ENCODE data around the gene PXMP4. TPM values are rescaled to one million over a fixed set of nuclear protein-coding genes. Genes with fewer than 3 reads are reported as not detected.

Gene PXMP4
- total RNA-seq, 4 donors from 2014 or later = 3.4 to 11.7 (median 7.6) TPM

DNA sequence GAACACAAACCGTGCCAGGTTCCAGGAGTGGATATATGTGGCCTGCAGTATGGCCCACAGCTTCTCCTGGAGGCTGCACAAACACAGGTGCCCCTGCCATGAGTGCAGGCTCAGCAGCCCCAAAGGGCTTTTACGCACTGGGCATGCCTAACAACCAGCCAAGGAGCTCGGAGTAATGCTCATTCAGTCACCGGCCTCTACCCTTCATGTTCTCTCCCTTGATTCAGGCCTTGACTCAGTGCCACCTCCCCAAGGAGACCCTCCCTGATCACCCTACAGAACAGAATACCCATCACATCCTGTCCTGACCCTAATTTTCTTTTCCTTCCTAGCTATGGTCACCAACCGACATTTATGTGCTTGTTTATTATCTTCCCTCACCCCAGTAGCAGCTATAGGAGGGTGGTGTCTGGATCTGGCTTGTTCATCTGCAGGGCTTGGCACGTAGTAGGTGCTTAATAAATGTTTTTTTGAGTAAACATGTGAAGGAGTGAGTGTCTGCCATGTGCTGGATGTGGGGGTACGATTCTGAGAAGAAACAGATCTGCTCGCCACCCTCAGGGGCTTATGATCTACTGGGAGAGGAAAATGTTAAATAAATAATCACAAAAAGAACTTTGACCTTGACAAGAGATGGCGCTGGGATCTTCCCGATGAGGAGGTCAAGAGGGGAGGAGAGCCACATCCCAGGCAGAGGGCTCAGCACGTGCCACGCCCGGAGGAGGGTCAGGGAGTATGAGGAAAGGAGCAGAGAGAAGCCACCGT, 9.2 kb downstream of the PXMP4 start:
- Histone ChIP-seq H3K27ac (no peak overlapping the region), H3K27me3 (no peaks in the 10 kb centered on the region), H3K36me3 (peaks cover 0 to 85% (median 0%) of the 10 kb centered on the region in 3 donors), H3K4me1 (peaks cover 0 to 8% (median 0%) of the 10 kb centered on the region in 3 donors), H3K9me3 (no peaks in the 10 kb centered on the region), H3K4me3 (no peak overlapping the region)
- WGBS, 2 donors = 80 to 81% methylated on average over 12 to 13 of the region's 14 CpGs
- intact Hi-C loops (cut with DNase I) = no loop called here
- DNase-seq = no peak
- TF ChIP-seq, protein P1, sequence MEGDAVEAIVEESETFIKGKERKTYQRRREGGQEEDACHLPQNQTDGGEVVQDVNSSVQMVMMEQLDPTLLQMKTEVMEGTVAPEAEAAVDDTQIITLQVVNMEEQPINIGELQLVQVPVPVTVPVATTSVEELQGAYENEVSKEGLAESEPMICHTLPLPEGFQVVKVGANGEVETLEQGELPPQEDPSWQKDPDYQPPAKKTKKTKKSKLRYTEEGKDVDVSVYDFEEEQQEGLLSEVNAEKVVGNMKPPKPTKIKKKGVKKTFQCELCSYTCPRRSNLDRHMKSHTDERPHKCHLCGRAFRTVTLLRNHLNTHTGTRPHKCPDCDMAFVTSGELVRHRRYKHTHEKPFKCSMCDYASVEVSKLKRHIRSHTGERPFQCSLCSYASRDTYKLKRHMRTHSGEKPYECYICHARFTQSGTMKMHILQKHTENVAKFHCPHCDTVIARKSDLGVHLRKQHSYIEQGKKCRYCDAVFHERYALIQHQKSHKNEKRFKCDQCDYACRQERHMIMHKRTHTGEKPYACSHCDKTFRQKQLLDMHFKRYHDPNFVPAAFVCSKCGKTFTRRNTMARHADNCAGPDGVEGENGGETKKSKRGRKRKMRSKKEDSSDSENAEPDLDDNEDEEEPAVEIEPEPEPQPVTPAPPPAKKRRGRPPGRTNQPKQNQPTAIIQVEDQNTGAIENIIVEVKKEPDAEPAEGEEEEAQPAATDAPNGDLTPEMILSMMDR (IDR thresholded peaks at IDR 0.05) = no peak
- TF ChIP-seq POLR2A (IDR thresholded peaks at IDR 0.05) = no peak

DNA sequence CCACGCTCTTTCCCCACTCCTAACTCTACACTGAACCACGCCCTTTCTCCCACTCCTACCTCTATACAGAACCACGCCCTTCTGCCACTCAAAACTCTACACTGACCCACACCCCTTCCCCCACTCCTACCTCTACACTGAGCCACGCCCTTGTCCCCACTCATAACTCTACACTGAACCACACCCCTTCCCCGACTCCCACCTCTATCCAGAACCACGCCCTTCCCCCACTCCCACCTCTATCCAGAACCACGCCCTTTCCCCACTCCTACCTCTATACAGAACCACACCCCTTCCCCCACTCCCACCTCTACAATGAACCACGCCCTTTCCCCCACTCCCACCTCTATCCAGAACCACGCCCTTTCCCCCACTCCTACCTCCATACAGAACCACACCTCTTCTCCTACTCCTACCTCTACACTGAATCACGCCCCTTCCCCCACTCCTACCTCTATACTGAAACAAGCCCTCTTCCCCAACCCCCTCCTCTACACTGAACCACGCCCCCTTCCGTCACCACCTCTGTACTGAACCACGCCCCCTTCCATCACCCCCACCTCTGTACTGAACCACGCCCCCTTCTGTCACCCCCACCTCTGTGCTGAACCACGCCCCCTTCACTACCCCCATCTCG, 10.1 kb downstream of the PXMP4 start:
- H3K27me3 ChIP-seq = no peaks in the 10 kb centered on the region
- intact Hi-C loops (cut with DNase I) = no loop called here
- peaks cover 0 to 8% (median 0%) of the 10 kb centered on the region in 3 donors for H3K4me1 ChIP-seq
- no peak for DNase-seq
- TF ChIP-seq, protein P1 (IDR thresholded peaks at IDR 0.05) = no peak
- no peak for TF ChIP-seq POLR2A (IDR thresholded peaks at IDR 0.05)
- peaks cover 0 to 82% (median 0%) of the 10 kb centered on the region in 3 donors for H3K36me3 ChIP-seq
- no peaks in the 10 kb centered on the region for H3K9me3 ChIP-seq
- no peak overlapping the region for H3K27ac ChIP-seq
- no peak overlapping the region for H3K4me3 ChIP-seq
- 77 to 78% methylated on average over 16 of the region's 16 CpGs for WGBS, 2 donors

DNA sequence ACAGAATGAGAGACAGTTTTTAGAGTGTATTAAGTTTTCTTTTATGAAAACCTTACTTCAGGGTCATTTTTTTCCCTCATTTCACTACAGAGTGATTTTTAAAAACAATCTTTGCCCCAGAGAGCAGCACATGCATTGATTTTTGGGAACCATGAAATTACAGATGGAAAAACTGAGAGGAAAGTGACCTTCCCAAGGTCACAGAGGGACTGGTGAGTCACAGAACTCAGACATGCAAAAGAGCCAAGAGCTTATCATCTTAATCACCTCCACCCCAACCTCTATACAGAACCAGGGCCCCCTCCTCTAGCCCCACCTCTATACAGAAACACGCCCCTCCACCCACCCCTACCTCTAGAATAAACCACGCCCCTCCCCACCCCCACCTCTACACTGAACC, 10.7 kb downstream of the PXMP4 start:
- Histone ChIP-seq H3K9me3 (no peaks in the 10 kb centered on the region), H3K4me1 (peaks cover 0 to 8% (median 0%) of the 10 kb centered on the region in 3 donors), H3K36me3 (peaks cover 0 to 76% (median 0%) of the 10 kb centered on the region in 3 donors), H3K27me3 (no peaks in the 10 kb centered on the region), H3K4me3 (no peak overlapping the region), H3K27ac (no peak overlapping the region)
- DNase-seq = no peak
- intact Hi-C loops (cut with DNase I) = no loop called here
- WGBS, 2 donors = 67% methylated on average over 1 of the region's 2 CpGs; no CpG with 5 or more reads in 1 of the 2 donors
- no peak for TF ChIP-seq POLR2A (IDR thresholded peaks at IDR 0.05)
- TF ChIP-seq, protein P1 (IDR thresholded peaks at IDR 0.05) = no peak

DNA sequence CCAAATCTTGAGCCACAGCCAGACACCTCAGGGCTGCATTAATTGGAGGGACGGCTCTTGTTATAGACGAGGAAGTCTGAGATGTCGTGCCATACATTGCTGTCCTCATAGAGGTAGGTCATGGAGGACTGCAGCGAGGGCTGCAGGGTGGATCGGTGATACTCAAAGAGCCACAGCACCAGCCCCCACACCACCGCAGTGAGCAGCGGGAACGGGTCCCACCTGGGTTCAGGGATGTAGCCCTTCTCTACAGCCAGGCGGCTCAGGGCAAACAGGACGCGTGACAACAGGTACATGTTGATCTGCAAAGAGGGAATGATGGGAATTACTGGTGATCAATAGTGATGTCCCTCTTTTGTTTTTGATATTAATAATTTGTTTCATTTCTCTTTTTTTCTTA, 12.4 kb downstream of the PXMP4 start:
- intact Hi-C loops (cut with DNase I) = no loop called here
- Histone ChIP-seq H3K9me3 (no peaks in the 10 kb centered on the region), H3K4me3 (no peak overlapping the region), H3K27me3 (no peaks in the 10 kb centered on the region), H3K4me1 (peaks cover 0 to 13% (median 0%) of the 10 kb centered on the region in 3 donors), H3K27ac (no peak overlapping the region), H3K36me3 (peaks cover 0 to 59% (median 0%) of the 10 kb centered on the region in 3 donors)
- no peak for DNase-seq
- TF ChIP-seq, protein P1 (IDR thresholded peaks at IDR 0.05) = no peak
- no peak for TF ChIP-seq POLR2A (IDR thresholded peaks at IDR 0.05)
- WGBS, 2 donors = 85 to 92% methylated on average over 10 to 11 of the region's 11 CpGs

All from esophagus squamous epithelium (tissue), 5 donors.